Regular cardiac myocyte (primary cell): ENCODE data around the gene MOB3A. TPM values are rescaled to one million over a fixed set of nuclear protein-coding genes. Genes with fewer than 3 reads are reported as not detected.

Experiments used
- total RNA-seq: library from RNA; depleted of rRNA; stranded (reverse); fragments of >200 nt; gene quantifications from 2 replicates; pipeline ENCODE4 v1.2.3, GENCODE V29; 2014

Gene MOB3A
- total RNA-seq: 8.5 and 17.1 TPM in 2 replicates

DNA sequence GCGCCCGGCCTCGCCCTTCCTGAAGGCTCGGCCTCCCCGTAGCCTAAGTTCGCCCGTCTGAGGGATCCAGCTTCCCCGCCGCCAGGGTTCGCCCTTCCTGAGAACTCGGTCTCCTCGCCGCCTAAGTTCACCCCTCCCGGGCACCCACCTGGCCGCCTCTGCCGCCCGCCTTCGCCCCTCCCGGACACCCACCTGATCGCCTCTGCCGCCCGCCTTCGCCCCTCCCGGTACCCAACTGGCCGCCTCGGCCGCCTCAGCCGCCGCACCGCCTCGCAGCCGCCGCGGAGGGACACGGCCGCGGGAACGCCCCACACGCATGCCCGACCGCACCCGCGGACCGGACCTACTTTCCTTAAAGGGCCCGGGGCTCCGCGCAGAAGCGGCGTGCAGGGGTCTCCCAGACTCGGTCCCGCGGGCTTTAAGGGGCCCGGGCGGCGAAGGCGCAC, at the start of gene MOB3A:
MOB3A (minus strand) TSS at position 293 of the 446 bp plus-strand sequence. CDS start 17,766 bp downstream, outside the sequence.

DNA sequence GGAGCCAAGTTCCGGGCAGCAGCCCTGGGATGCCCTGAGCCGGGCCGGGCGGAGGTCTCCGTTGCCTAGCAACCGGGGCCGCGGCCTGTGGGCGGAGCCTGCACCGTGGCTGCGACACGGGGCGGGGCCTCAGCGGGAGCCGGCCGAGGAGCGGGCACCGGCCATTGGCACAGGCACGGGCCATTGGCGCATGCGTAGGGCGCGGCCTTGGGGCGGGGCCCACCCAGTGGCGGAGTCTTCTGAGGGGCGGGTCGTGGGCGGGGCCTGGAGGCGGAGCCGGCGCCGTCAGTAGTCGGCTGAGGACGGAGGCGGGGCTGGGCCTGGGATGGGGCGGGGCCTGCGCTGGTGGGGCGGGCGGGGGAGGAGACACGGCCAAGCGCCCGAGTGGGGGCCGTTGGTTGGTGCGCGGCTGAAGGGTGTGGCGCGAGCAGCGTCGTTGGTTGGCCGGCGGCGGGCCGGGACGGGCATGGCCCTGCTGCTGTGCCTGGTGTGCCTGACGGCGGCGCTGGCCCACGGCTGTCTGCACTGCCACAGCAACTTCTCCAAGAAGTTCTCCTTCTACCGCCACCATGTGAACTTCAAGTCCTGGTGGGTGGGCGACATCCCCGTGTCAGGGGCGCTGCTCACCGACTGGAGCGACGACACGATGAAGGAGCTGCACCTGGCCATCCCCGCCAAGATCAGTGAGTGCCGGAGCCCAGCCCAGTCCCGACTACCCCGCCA, 515 bp upstream of the MOB3A start, which contains the start of gene IZUMO4:
IZUMO4 (plus strand) TSS at position 436 of the 723 bp plus-strand sequence; CDS start at position 467, 31 bp downstream.

DNA sequence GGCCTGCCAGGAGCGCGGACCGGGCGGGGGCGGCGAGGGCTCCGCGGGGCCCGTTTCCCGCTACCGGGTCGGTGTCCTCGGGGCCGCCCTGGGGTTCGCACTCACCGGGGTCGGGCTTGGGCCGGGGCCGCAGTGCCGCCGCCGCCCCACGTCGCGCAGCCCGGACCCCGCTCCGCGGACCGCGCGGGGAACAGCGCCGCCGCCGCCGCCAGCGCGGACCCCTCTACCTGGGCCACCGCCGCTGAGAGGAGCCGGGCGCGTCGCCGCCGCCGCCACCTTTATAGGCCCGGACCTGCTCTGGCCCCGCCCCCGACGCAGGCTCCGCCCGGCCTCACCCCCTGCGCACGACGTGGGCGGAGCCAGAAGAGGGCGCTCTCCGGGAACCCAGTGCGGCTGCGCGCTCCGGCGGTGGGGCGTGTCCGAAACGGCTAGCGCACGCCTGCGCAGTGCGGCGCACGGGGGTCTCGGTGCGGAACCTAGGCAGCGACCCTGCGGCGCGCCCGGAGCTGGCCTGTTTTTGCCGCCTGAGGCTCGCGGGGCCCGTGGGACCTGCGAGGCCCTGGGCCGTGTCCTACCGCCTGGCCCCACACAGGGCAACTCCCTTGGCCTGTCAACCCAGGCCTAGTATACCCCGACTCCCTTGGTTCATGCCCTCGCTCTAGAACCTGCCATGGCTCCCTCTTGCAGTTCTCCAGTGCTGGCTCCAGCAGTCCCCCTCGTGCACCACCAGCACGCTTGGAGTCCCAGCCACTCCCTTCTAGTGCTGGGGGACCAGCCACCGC, 44.9 kb downstream of the MOB3A start, which contains the start of gene MKNK2:
MKNK2 (minus strand) TSS at position 254 of the 782 bp plus-strand sequence. CDS start 393 bp downstream, outside the sequence.

Other genes with a start within 250 kb of the MOB3A start
- gene REXO1, start 247.8 kb downstream of the MOB3A start, total RNA-seq: 2.5 and 6.9 TPM in 2 replicates
- gene KLF16, start 232.7 kb downstream of the MOB3A start, total RNA-seq: 4.8 and 9.4 TPM in 2 replicates
- gene ABHD17A, start 210.8 kb downstream of the MOB3A start, total RNA-seq: 65.7 and 73.8 TPM in 2 replicates
- gene ADAT3, start 190.9 kb downstream of the MOB3A start, total RNA-seq: 1.3 and 1.7 TPM in 2 replicates
- gene SCAMP4, start 190.9 kb downstream of the MOB3A start, total RNA-seq: 31.3 and 34.7 TPM in 2 replicates
- 42.8 and 45.4 TPM in 2 replicates for gene CSNK1G2, start 155.2 kb downstream of the MOB3A start, total RNA-seq
- 37.5 and 47.5 TPM in 2 replicates for gene BTBD2, start 80.6 kb downstream of the MOB3A start, total RNA-seq
- 73.9 and 89.0 TPM in 2 replicates for gene MKNK2, start 45.1 kb downstream of the MOB3A start, total RNA-seq
- gene IZUMO4, start 589 bp upstream of the MOB3A start, total RNA-seq: 0.58 and 0.85 TPM in 2 replicates
- gene AP3D1, start 55.2 kb upstream of the MOB3A start, total RNA-seq: 89.4 and 121 TPM in 2 replicates
- 3.7 and 8.8 TPM in 2 replicates for gene DOT1L, start 67.6 kb upstream of the MOB3A start, total RNA-seq
- gene PLEKHJ1, start 140.0 kb upstream of the MOB3A start, total RNA-seq: 35.5 and 65.2 TPM in 2 replicates
- gene SF3A2, start 140.5 kb upstream of the MOB3A start, total RNA-seq: 17.4 and 22.6 TPM in 2 replicates
- gene AMH, start 153.0 kb upstream of the MOB3A start, total RNA-seq: 0.19 and 0.85 TPM in 2 replicates
- under 0.01 TPM in 1 of 2 replicates, not detected in the other for gene JSRP1, start 160.1 kb upstream of the MOB3A start, total RNA-seq
- gene PEAK3, start 185.8 kb upstream of the MOB3A start, total RNA-seq: not detected in 2 replicates
- gene LINGO3, start 211.8 kb upstream of the MOB3A start, total RNA-seq: not detected in 2 replicates
- 121 and 187 TPM in 2 replicates for gene LSM7, start 232.3 kb upstream of the MOB3A start, total RNA-seq
- 20.3 and 24.8 TPM in 2 replicates for gene SPPL2B, start 232.4 kb upstream of the MOB3A start, total RNA-seq